GM19467 (cell line): ENCODE results near the gene LRRC8C.
"Not testable (repeated sequence)": the region's sequence is repeated elsewhere in the genome, so short reads cannot be mapped to it uniquely, and the experiment has no call there.

Experiments
- ATAC-seq: cut with Tn5 transposase; IDR thresholded peaks from one replicate; pipeline ENCODE4 v1.9.1; 2021; ENCODE audit warnings: mild to moderate bottlenecking, moderate library complexity; ENCODE audit not compliant: unreplicated experiment

The LRRC8C gene

DNA sequence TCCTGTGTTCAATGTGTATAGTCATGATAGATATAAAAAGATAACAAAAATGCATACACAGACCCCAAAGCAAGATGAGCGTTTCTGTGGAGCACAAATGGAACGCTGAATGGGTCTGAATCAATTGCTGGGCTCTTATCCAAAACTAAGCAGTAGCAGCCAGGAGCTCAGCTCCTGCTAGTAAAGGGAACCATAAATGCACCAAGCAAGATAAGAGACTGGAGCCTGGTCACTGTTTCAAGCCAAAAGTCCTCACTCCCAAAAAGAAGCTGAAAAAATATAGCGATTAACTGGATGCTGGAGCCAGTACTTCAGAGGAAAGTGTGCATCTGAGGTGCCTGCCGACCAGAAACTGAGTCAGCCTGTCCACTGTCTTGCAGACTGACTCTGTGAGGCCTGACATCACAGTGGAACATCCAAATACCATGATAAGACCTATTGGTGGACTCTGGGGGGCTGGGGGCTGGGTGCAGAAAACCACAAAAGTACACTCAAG is 68.9 kb downstream of the LRRC8C start:
- no peak for ATAC-seq

DNA sequence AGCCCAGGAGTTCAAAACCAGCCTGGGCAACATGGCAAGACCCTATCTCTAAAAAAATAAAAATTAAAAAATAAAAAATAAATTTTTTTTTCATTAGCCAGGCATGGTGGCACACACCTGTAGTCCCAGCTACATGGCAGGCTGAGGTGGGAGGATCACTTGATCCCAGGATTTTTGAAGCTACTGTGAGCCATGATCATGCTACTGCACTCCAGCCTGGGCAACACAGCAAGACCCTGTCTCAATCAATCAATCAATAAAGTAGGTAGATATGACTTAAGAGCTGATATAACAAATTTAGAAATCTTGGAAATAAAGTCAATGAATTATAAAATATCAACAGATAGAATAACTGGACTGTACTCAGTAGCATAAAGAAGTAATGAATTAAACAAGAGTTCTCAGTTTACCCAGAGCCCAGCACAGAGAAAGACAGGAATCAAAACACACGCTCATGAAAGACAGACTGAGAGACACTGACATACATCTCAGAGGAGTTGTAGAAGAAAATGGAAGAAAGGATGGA is 69.7 kb downstream of the LRRC8C start:
- no peak for ATAC-seq

- ATAC-seq = no peak
Observed at GRCh38 chr1:89703469-89703868, 70.5 kb downstream of the LRRC8C start.

- ATAC-seq = no peak
Observed at GRCh38 chr1:89704014-89704413, 71.1 kb downstream of the LRRC8C start.

- ATAC-seq = not testable (repeated sequence)
Observed at GRCh38 chr1:89704885-89705284, 72.0 kb downstream of the LRRC8C start.

- no peak for ATAC-seq
Observed at GRCh38 chr1:89705901-89706699, 73.2 kb downstream of the LRRC8C start.

- no peak for ATAC-seq
Observed at GRCh38 chr1:89706700-89707012, 73.7 kb downstream of the LRRC8C start.

- no peak for ATAC-seq
Observed at GRCh38 chr1:89708751-89709375, 75.9 kb downstream of the LRRC8C start.

- no peak for ATAC-seq
Observed at GRCh38 chr1:89710498-89711139, 77.7 kb downstream of the LRRC8C start.

- ATAC-seq = no peak
Observed at GRCh38 chr1:89711140-89711778, 78.3 kb downstream of the LRRC8C start.

DNA sequence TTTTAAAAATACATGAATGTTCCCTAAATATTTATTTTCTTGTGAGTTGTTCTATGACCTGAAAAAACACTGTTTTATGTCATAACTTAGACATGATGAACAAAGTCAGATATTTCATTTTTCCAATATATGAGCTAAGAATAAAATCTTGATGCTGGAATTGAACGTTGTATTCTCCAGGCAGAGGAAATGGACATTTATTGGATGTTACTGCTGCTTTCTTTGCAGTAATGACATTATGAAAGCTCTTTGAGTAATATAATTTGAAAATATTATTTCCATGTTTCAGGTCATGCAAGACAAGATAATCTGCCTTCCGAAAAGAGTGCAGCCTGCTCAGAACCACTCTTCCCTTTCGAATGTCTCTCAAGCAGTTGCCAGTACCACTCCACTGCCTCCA is 79.5 kb downstream of the LRRC8C start:
- ATAC-seq = no peak

DNA sequence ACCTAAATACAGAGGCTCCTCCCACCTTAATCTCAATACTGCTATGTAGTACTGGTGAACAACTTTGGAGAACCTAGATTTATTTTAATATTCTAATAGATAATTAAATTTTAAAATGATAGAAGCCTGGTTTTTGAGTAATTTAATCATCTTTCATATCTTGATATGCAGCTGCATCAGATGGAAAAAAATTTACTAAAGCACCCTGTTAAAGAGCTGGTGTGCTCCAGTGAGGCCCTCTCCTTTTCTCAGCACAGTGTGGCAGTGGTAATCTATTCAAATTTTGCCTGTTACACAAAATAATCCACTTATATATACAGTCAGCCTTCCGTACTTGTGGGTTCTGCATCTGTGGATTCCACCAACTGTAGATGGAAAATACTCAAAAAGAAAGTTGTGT is 82.8 kb downstream of the LRRC8C start:
- ATAC-seq = no peak

- peak; percentile 88 for ATAC-seq
Observed at GRCh38 chr1:89719502-89720306, 86.8 kb downstream of the LRRC8C start.

- ATAC-seq = no peak
Observed at GRCh38 chr1:89720839-89721238, 87.9 kb downstream of the LRRC8C start.

DNA sequence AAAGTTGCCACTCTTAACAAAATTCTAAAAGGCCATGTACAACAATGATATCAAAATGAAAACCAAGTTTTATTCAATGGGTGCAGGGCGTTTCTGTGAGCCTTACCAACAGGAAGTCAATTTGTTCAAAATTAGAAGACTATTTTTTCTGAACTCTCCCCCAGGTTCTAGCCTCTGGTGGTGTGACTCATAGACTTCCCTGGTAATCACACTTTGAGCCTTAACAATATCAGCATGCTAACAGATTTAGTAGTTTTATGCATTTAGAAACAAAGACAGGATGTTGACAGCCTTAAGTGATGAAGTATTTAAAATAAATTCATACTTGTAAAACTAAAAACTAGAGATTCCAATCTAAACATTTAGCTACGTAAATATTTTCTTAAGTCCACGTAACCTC is 88.4 kb downstream of the LRRC8C start:
- no peak for ATAC-seq

- no peak for ATAC-seq
Observed at GRCh38 chr1:89723144-89723543, 90.2 kb downstream of the LRRC8C start.

DNA sequence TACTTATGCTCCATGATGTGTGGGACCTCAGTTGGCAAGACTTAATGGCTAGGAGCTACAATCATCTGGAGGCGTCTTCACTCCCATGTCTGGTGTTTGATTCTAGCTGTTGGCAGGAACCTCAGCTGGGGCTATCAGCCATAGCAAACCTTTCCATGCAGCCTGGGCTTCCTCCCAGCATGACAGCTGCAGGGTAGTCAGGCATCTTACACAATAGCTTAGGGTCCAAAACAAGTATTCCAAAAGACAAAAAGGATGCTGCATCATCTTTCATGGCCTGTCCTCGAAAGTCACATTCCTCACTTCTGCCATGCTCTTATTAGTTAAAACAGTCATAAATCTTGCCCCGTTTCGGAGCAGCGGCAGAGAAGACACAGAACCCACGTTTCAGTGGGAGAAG is 90.9 kb downstream of the LRRC8C start:
- no peak for ATAC-seq

- ATAC-seq = no peak
Observed at GRCh38 chr1:89724369-89725010, 91.6 kb downstream of the LRRC8C start.

- no peak for ATAC-seq
Observed at GRCh38 chr1:89725011-89725370, 92.1 kb downstream of the LRRC8C start.

DNA sequence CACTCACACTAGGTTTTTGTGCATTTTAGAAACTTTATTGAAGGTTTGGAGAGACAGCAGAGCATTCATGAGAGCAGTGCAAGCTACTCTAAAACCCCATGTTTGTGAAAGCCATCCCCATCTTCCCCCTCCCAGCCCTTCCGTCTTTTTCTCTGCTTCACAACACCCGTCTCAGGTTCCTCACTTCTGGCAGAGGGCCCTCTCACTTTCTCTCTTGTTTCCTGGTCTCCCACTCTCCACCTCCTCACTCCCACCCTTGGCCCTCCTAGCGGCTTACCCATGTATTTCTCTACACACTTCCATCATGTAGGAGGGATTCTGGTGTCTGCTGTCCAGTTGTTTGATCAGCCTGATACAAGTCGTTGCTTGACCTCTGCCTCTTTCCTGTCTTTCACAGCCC is 92.7 kb downstream of the LRRC8C start:
- ATAC-seq = no peak
